ENCODE results near the gene NASP. TPM values are rescaled to one million over a fixed set of nuclear protein-coding genes. Genes with fewer than 3 reads are reported as not detected.
A peak's percentile ranks its signal among the peaks of the same experiment; 100 is the strongest.

Gene NASP
- total and polyA plus RNA-seq, 2 of the 13 experiments (the other 11 are each of a cell fraction or from before 2014, with no cell fraction given), result 132 to 256 TPM

GRCh38 chr1:45584351-45585109 lies 689 bp downstream of the NASP start (continued):
- TF ChIP-seq ZNF646 (CRISPR knock-in tag; IDR thresholded peaks at IDR 0.05) (no peak), REPIN1 (CRISPR knock-in tag; IDR thresholded peaks at IDR 0.05; ENCODE audit: borderline replicate concordance, low read depth) (no peak), FOXM1 (CRISPR knock-in tag; IDR thresholded peaks at IDR 0.05) (no peak), ZNF780A (CRISPR knock-in tag; IDR thresholded peaks at IDR 0.05) (no peak), MXI1 (IDR thresholded peaks at IDR 0.05; ENCODE audit: borderline replicate concordance, low read depth, low read length) (peak; percentile 64; the same call in 1 of the 3 replicates), PATZ1 (CRISPR knock-in tag; IDR thresholded peaks at IDR 0.05) (peak; percentile 77; the same call in 1 of the 2 replicates), ZNF335 (CRISPR knock-in tag; IDR thresholded peaks at IDR 0.05) (no peak), NCOA2 (CRISPR knock-in tag; IDR thresholded peaks at IDR 0.05) (no peak), ZKSCAN8 (CRISPR knock-in tag; IDR thresholded peaks at IDR 0.05; ENCODE audit: borderline replicate concordance) (no peak), ZNF740 (CRISPR knock-in tag; IDR thresholded peaks at IDR 0.05) (0 out of 2 replicates have a peak, but pooled peaks have one; percentile 11), CSRNP2 (CRISPR knock-in tag; conservative IDR thresholded peaks at IDR 0.05; ENCODE audit: low read depth) (no peak; the same call in 1 of the 2 replicates), MED13 (CRISPR knock-in tag; IDR thresholded peaks at IDR 0.05) (peak; percentile 34; the same call in 1 of the 2 replicates), ATM (IDR thresholded peaks at IDR 0.05; ENCODE audit: borderline replicate concordance) (no peak), KLF16 (CRISPR knock-in tag; IDR thresholded peaks at IDR 0.05) (peak in 1 of 2 experiments; percentile 27; a peak in 1 of 4 replicates), CBX1 (IDR thresholded peaks at IDR 0.05; ENCODE audit: low read depth) (no peak), CREB1 (IDR thresholded peaks at IDR 0.05) (no peak), CREB1 (CRISPR knock-in tag; IDR thresholded peaks at IDR 0.05) (peak; percentile 29; the same call in 1 of the 2 replicates), EZH2 (conservative IDR thresholded peaks at IDR 0.05; ENCODE audit: low read depth, low read length) (no peak), ARID2 (CRISPR knock-in tag; IDR thresholded peaks at IDR 0.05; ENCODE audit: borderline replicate concordance) (no peak), YEATS2 (CRISPR knock-in tag; IDR thresholded peaks at IDR 0.05; ENCODE audit: borderline replicate concordance) (no peak)

All from HepG2 (cell line).